H1 (cell line): Measurements from ENCODE around the gene RBMS1. TPM values are rescaled to one million over a fixed set of nuclear protein-coding genes. Genes with fewer than 3 reads are reported as not detected.

Source experiments
- CTCF ChIA-PET: fragments of 300-600 bp; sonication (Branson Sonifier 250); formaldehyde crosslinking; loops from one replicate; lab custom pipeline; 2021; ENCODE audit not compliant: partially characterized antibody; lab: Charles Lee
- POLR2A ChIA-PET: fragments of 300-600 bp; sonication (Branson Sonifier 250); formaldehyde crosslinking; loops from one replicate; lab custom pipeline; 2021; ENCODE audit warnings: inconsistent platforms; ENCODE audit not compliant: partially characterized antibody; lab: Charles Lee
- DNase-seq, 2 experiments: peaks; one replicate each; pipeline versions ENCODE4 v3.0.0 to v3.0.0-alpha.2; 2010 to 2022; ENCODE audit warnings: low spot score in 2 of 2, low read depth in 1 of 2, mixed read lengths in 1 of 2
- FAIRE-seq: peaks from 2 replicates; lab custom pipeline; 2011; peaks lifted over from hg19 to GRCh38; lab: Jason Lieb, UNC
- H2AFZ ChIP-seq: 2 replicates; pipeline ENCODE4 v1.8.1; 2012; ENCODE audit warnings: low read length, inconsistent platforms
- H2AK5ac ChIP-seq: 2 replicates; pipeline ENCODE4 v1.6.1; 2013; ENCODE audit warnings: low read depth, low read length
- H2BK120ac ChIP-seq: replicated peaks from 2 replicates; pipeline ENCODE3; 2013; ENCODE audit warnings: low read depth, low read length, inconsistent platforms
- H2BK12ac ChIP-seq: 2 replicates; pipeline ENCODE4 v1.6.1; 2013; ENCODE audit warnings: low read depth, low read length
- H2BK15ac ChIP-seq: 2 replicates; pipeline ENCODE4 v1.6.1; 2013; ENCODE audit warnings: low read length
- H2BK20ac ChIP-seq: 2 replicates; pipeline ENCODE4 v1.6.1; 2013; ENCODE audit warnings: low read length
- H2BK5ac ChIP-seq: 2 replicates; pipeline ENCODE4 v1.6.1; 2013; ENCODE audit warnings: low read depth, low read length
- H3K14ac ChIP-seq: 2 replicates; pipeline ENCODE4 v1.6.1; 2013; ENCODE audit warnings: inconsistent platforms; ENCODE audit not compliant: insufficient read length
- H3K18ac ChIP-seq: 2 replicates; pipeline ENCODE4 v1.6.1; 2013; ENCODE audit warnings: low read length; ENCODE audit errors: extremely low read depth
- H3K23ac ChIP-seq: 2 replicates; pipeline ENCODE4 v1.6.1; 2013; ENCODE audit warnings: inconsistent platforms; ENCODE audit not compliant: insufficient read length
- H3K23me2 ChIP-seq: 2 replicates; pipeline ENCODE4 v1.6.1; 2013; ENCODE audit warnings: low read depth, low read length
- H3K27ac ChIP-seq: 2 replicates; pipeline ENCODE4 v1.6.1; 2011; ENCODE audit warnings: low read depth, low read length, inconsistent platforms
- H3K27me3 ChIP-seq, 4 experiments: replicated peaks in 1 of 4; 1 replicate in 1 of 4; 2 replicates in 3 of 4; pipeline versions ENCODE4 v1.6.1 to v1.8.1; 2011 to 2013; ENCODE audit warnings: low read length in 3 of 4, mild to moderate bottlenecking in 3 of 4, inconsistent platforms in 2 of 4, mixed read lengths in 2 of 4, moderate library complexity in 1 of 4; ENCODE audit not compliant: control insufficient read depth in 3 of 4, insufficient read depth in 3 of 4; ENCODE audit errors: extremely low read depth in 1 of 4
- H3K36me3 ChIP-seq, 4 experiments: 2 replicates each; pipeline versions ENCODE4 v1.6.1 to v1.8.1; 2011 to 2013; ENCODE audit warnings: mild to moderate bottlenecking in 4 of 4, low read length in 3 of 4, moderate library complexity in 2 of 4, control low read depth in 1 of 4, inconsistent platforms in 1 of 4; ENCODE audit not compliant: insufficient read depth in 4 of 4, control insufficient read depth in 2 of 4
- H3K4ac ChIP-seq: replicated peaks from 2 replicates; pipeline ENCODE3; 2013; ENCODE audit warnings: low read length, low read depth, mixed read lengths, inconsistent platforms; ENCODE audit not compliant: insufficient read length
- H3K4me1 ChIP-seq, 4 experiments: replicated peaks in 1 of 4; 1 replicate in 1 of 4; 2 replicates in 3 of 4; pipeline versions ENCODE4 v1.6.1 to v1.8.1; 2011 to 2013; ENCODE audit warnings: low read length in 3 of 4, inconsistent platforms in 2 of 4, mixed read lengths in 1 of 4; ENCODE audit not compliant: insufficient read depth in 4 of 4, control insufficient read depth in 3 of 4
- H3K4me2 ChIP-seq, 2 experiments: 2 replicates each; pipeline versions ENCODE4 v1.6.1 to v1.8.1; 2011 to 2013; ENCODE audit warnings: low read depth in 2 of 2, low read length in 2 of 2, control low read depth in 1 of 2, inconsistent platforms in 1 of 2, mild to moderate bottlenecking in 1 of 2; ENCODE audit not compliant: insufficient read depth in 1 of 2
- H3K4me3 ChIP-seq, 4 experiments: fragments of 200-600, 300-600 bp in 1 of 4; sonication (generic), shearing (Covaris generic), sonication (Bioruptor Twin) in 1 of 4; 2 replicates each; pipeline versions ENCODE4 v1.5.1 to v1.8.1; 2011 to 2016; ENCODE audit warnings: low read length in 4 of 4, low read depth in 3 of 4, control low read depth in 2 of 4, inconsistent platforms in 2 of 4, mild to moderate bottlenecking in 2 of 4, mixed read lengths in 1 of 4, moderate library complexity in 1 of 4; ENCODE audit not compliant: insufficient read depth in 2 of 4; ENCODE audit errors: extremely low read depth in 1 of 4
- H3K56ac ChIP-seq: replicated peaks from 2 replicates; pipeline ENCODE3; 2013; ENCODE audit warnings: low read depth, mild to moderate bottlenecking, mixed read lengths, low read length, inconsistent platforms; ENCODE audit not compliant: insufficient read length
- H3K79me1 ChIP-seq: 2 replicates; pipeline ENCODE4 v1.6.1; 2013; ENCODE audit warnings: low read depth, low read length, control low read depth
- H3K79me2 ChIP-seq, 2 experiments: 2 replicates each; pipeline versions ENCODE4 v1.6.1 to v1.8.1; 2012 to 2013; ENCODE audit warnings: low read length in 2 of 2, mild to moderate bottlenecking in 2 of 2, inconsistent platforms in 1 of 2; ENCODE audit not compliant: insufficient read depth in 2 of 2, control insufficient read depth in 1 of 2
- H3K9ac ChIP-seq, 4 experiments: replicated peaks in 1 of 4; 1 replicate in 1 of 4; 2 replicates in 3 of 4; pipeline versions ENCODE4 v1.6.1 to v1.8.1; 2011 to 2013; ENCODE audit warnings: low read depth in 3 of 4, low read length in 3 of 4, control low read depth in 2 of 4, mild to moderate bottlenecking in 2 of 4, moderate library complexity in 2 of 4, inconsistent platforms in 1 of 4; ENCODE audit errors: extremely low read depth in 1 of 4
- H3K9me3 ChIP-seq, 2 experiments: 2 replicates each; pipeline versions ENCODE4 v1.6.1 to v1.8.1; 2012 to 2013; ENCODE audit warnings: mild to moderate bottlenecking in 2 of 2, moderate library complexity in 2 of 2, control low read depth in 1 of 2, inconsistent platforms in 1 of 2, low read depth in 1 of 2, low read length in 1 of 2, mixed read lengths in 1 of 2; ENCODE audit not compliant: insufficient read depth in 2 of 2
- H4K20me1 ChIP-seq, 2 experiments: replicated peaks in 1 of 2; 2 replicates each; pipeline versions ENCODE3 to v1.8.1; 2011 to 2013; ENCODE audit warnings: inconsistent platforms in 2 of 2, low read length in 2 of 2, mild to moderate bottlenecking in 1 of 2; ENCODE audit not compliant: insufficient read depth in 2 of 2, control insufficient read depth in 1 of 2
- H4K5ac ChIP-seq: 2 replicates; pipeline ENCODE4 v1.6.1; 2013; ENCODE audit warnings: low read length, low read depth, mixed read lengths, inconsistent platforms; ENCODE audit not compliant: insufficient read length
- H4K8ac ChIP-seq: 2 replicates; pipeline ENCODE4 v1.8.0; 2013; ENCODE audit warnings: mild to moderate bottlenecking, moderate library complexity, low read length, inconsistent platforms; ENCODE audit not compliant: insufficient read depth; ENCODE audit errors: extremely low read depth
- H4K91ac ChIP-seq: replicated peaks from 2 replicates; pipeline ENCODE3; 2013; ENCODE audit warnings: low read length, mixed read lengths, inconsistent platforms; ENCODE audit not compliant: insufficient read length
- BRCA1 ChIP-seq: IDR thresholded peaks from 2 replicates; pipeline ENCODE4 v1.6.1; 2012; ENCODE audit warnings: low read depth, low read length, improper control_type of control experiment
- EGR1 ChIP-seq: IDR thresholded peaks from 2 replicates; pipeline ENCODE4 v1.6.1; 2011; ENCODE audit warnings: low read depth, low read length, borderline replicate concordance
- EP300 ChIP-seq, 2 experiments: IDR thresholded peaks; 1 replicate in 1 of 2; 2 replicates in 1 of 2; pipeline ENCODE4 v1.6.1; 2011 to 2012; ENCODE audit warnings: low read depth in 2 of 2, low read length in 2 of 2, mild to moderate bottlenecking in 2 of 2, borderline replicate concordance in 1 of 2, inconsistent platforms in 1 of 2, moderate library complexity in 1 of 2
- EZH2 ChIP-seq: fragments of 200-600 bp; sonication (generic); IDR thresholded peaks from 2 replicates; pipeline ENCODE4 v1.7.1; 2012; ENCODE audit warnings: low read depth, mild to moderate bottlenecking, moderate library complexity, low read length, inconsistent platforms; ENCODE audit not compliant: severe bottlenecking
- KDM5A ChIP-seq: fragments of 200-600 bp; IDR thresholded peaks from 2 replicates; pipeline ENCODE4 v1.7.1; 2012; ENCODE audit warnings: mild to moderate bottlenecking, low read length, inconsistent platforms, mixed read lengths
- MAFK ChIP-seq: IDR thresholded peaks from 2 replicates; pipeline ENCODE4 v1.6.1; 2012; ENCODE audit warnings: low read depth, mild to moderate bottlenecking, improper control_type of control experiment, low read length
- POU5F1 ChIP-seq: IDR thresholded peaks from 2 replicates; pipeline ENCODE4 v1.6.1; 2011; ENCODE audit warnings: low read depth, mild to moderate bottlenecking, low read length, moderate library complexity
- SAP30 ChIP-seq: fragments of 300-600 bp; sonication (generic); IDR thresholded peaks from 2 replicates; pipeline ENCODE4 v1.7.1; 2012; ENCODE audit warnings: low read length, moderate library complexity, mild to moderate bottlenecking, inconsistent platforms; ENCODE audit not compliant: insufficient read depth, insufficient replicate concordance
- SIRT6 ChIP-seq: IDR thresholded peaks from one replicate; pipeline ENCODE4 v1.7.1; 2012; ENCODE audit warnings: low read length, inconsistent platforms
- TCF12 ChIP-seq: IDR thresholded peaks from 2 replicates; pipeline ENCODE4 v1.6.1; 2011; ENCODE audit warnings: low read depth, mild to moderate bottlenecking, low read length
- YY1 ChIP-seq: IDR thresholded peaks from 2 replicates; pipeline ENCODE4 v1.6.1; 2011; ENCODE audit warnings: low read depth, mild to moderate bottlenecking, low read length
- ZNF274 ChIP-seq: IDR thresholded peaks from 2 replicates; pipeline ENCODE4 v1.7.0; 2012; ENCODE audit warnings: low read length, borderline replicate concordance; ENCODE audit errors: extremely low read depth
- WGBS, 2 experiments: shearing (Covaris generic) in 1 of 2; methylation state at CpG; one replicate each; pipeline versions ENCODE4 v1.1.6 to v1.1.7; 2013 to 2015; ENCODE audit warnings: low lambda C conversion rate in 2 of 2, mixed read lengths in 2 of 2, inconsistent platforms in 1 of 2, low coverage in 1 of 2, missing lambda C conversion rate in 1 of 2; ENCODE audit not compliant: insufficient replicate concordance in 2 of 2, insufficient coverage in 1 of 2, insufficient read length in 1 of 2; ENCODE audit errors: extremely low coverage in 1 of 2, missing lambda C conversion rate in 1 of 2; 5-methylcytosine and 5-hydroxymethylcytosine counted together
- polyA plus RNA-seq, 7 experiments: library from polyadenylated mRNA; depleted of rRNA in 3 of 7; stranded (reverse) in 5 of 7; unstranded in 2 of 7; fragments of >200 nt in 5 of 7; fragments of 200-250 nt in 2 of 7; gene quantifications; 1 replicate in 5 of 7; 2 replicates in 1 of 7; 4 replicates in 1 of 7; pipeline versions ENCODE4 v1.2.1 to v1.2.3, GENCODE V29; 2011 to 2013; ENCODE audit warnings: missing spikeins in 2 of 7, mixed read lengths in 2 of 7
- total RNA-seq: library from RNA; stranded (reverse); fragmentation: NEBNext Ultra II Directional; extraction: Animal tissue kit (Norgen Biotek cat#: 25700); gene quantifications from 2 replicates; pipeline ENCODE4 v1.2.1, GENCODE V29; 2021
- TF ChIP-seq, protein P1 (sequence below): IDR thresholded peaks from 2 replicates; pipeline ENCODE4 v1.6.1; 2011; ENCODE audit warnings: low read depth, mild to moderate bottlenecking, low read length; ENCODE audit not compliant: insufficient read depth

The RBMS1 gene
- total and polyA plus RNA-seq, 2 of the 8 experiments (the other 6 are each of a cell fraction or from before 2014, with no cell fraction given) = 53.7 to 60.0 TPM

DNA sequence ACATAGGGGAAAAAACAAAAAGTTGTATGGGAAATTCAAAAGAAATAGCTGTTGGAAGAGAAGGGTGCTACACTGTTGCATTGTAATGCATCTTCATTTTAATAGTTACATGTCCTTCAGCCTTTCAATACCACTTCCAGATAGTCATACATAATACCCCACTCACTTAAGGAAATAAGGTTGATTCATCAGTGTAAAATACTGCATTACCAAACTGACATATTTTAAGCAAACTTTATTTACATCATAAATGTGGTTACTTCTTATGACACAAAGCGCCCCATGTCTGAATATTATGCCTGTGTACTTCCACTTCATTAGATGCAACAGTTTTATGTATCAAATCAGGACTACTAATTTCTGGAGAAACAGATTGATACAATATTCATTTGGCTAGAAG lies 4.5 kb downstream of the RBMS1 start:
- Histone ChIP-seq H4K5ac (no peak overlapping the region), H3K27me3 (no peaks in the 10 kb centered on the region), H3K4me3 (no peak overlapping the region), H4K8ac (no peak overlapping the region), H3K36me3 (no peaks in the 10 kb centered on the region), H3K79me1 (no peaks in the 10 kb centered on the region), H3K27ac (no peak overlapping the region), H2BK20ac (no peak overlapping the region), H3K23ac (no peak overlapping the region), H4K91ac (no peak overlapping the region), H3K14ac (no peak overlapping the region), H2BK15ac (no peak overlapping the region), H3K9ac (no peak overlapping the region), H2BK12ac (no peak overlapping the region), H3K79me2 (peaks cover 7 to 78% of the 10 kb centered on the region in 2 experiments; a peak in 3 of 4 replicates), H3K4ac (no peak overlapping the region), H3K4me2 (no peak overlapping the region), H3K9me3 (no peaks in the 10 kb centered on the region), H3K56ac (no peak overlapping the region), H3K23me2 (peaks cover 5% of the 10 kb centered on the region), H2AK5ac (no peak overlapping the region), H3K4me1 (peaks cover 0 to 5% (median 4%) of the 10 kb centered on the region in 4 experiments; a peak in 5 of 7 replicates), H4K20me1 (peaks cover 0 to 2% of the 10 kb centered on the region in 2 experiments), H2AFZ (no peak overlapping the region), H3K18ac (no peak overlapping the region), H2BK120ac (no peak overlapping the region), H2BK5ac (no peak overlapping the region)
- no peak for DNase-seq
- TF ChIP-seq TCF12 (no peak), YY1 (no peak), EZH2 (no peak), SIRT6 (no peak), POU5F1 (no peak), KDM5A (no peak), BRCA1 (no peak), MAFK (no peak), ZNF274 (no peak), EP300 (IDR thresholded peaks at IDR 0.05; ENCODE audit: borderline replicate concordance in 1 of 2, low read depth in 2 of 2, low read length in 2 of 2) (no peak), EGR1 (no peak), SAP30 (no peak)
- TF ChIP-seq, protein P1, sequence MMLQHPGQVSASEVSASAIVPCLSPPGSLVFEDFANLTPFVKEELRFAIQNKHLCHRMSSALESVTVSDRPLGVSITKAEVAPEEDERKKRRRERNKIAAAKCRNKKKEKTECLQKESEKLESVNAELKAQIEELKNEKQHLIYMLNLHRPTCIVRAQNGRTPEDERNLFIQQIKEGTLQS = no peak
- no peak for FAIRE-seq
- 92% methylated on average over 1 of the region's 1 CpG; no CpG with 5 or more reads in 1 of the 2 experiments for WGBS, 2 experiments
- CTCF ChIA-PET = interaction anchor here (1.1 to 1.4 kb wide), 3 partner anchors 60 to 562 kb away, joined by 3 to 4 read pairs (median 3); no protein-coding TSS in a partner anchor
- POLR2A ChIA-PET = no interaction called here
